Heart left ventricle (tissue), 13 donors: Measurements from ENCODE around the gene ZSCAN2.

Experiments
- CTCF ChIP-seq, 12 donors: fragments of 200-600 bp; sonication (generic) in 4 of 12; IDR thresholded peaks; one replicate each; pipeline versions ENCODE4 v1.5.0 to v1.8.0; 2018 to 2022; ENCODE audit warnings: antibody characterized with exemption in 12 of 12, mild to moderate bottlenecking in 5 of 12
- POLR2A ChIP-seq, 2 donors: fragments of 450-650 bp; IDR thresholded peaks; one replicate each; pipeline ENCODE4 v1.6.1; 2017; ENCODE audit warnings: antibody characterized with exemption in 2 of 2, mild to moderate bottlenecking in 2 of 2, moderate library complexity in 2 of 2
- donor health status: ischemic (EF 13 %, LVEDD 7.1; RV severe dilation, severe dysfunction).
- donor health status: DM: no; HTN: yes; CAD: no.
- donor health status: DM: no; HTN: no; CAD: no.
- donor health status: ischemic (EF 25% LVEDD 6.9; RV normal size, moderate dysfunction).
- donor health status: ischemic (EF 25% LVEDD 5.7; RV mildly dilated, moderate dysfunction).
- donor health status: ischemic (EF 35%, LVEDD 5.7; RV mildly dilated, moderate dysfunction).
- donor health status: nonischemic (EF 11% LVEDD 7.7; RV severe dilation, severe dysfunction).
- donor health status: DM: yes; HTN: yes; CAD: no.
- donor health status: PGD.
- donor health status: ischemic (EF 29% LVEDD 5.4; RV normal size, mild dysfunction).
- donor health status: nonischemic (EF 23%, LVEDD 6.1; RV moderate dilation, normal function).

- TF ChIP-seq CTCF (IDR thresholded peaks at IDR 0.05): no peak
- TF ChIP-seq POLR2A (IDR thresholded peaks at IDR 0.05): no peak
Measured at GRCh38 chr15:84653584-84653909, 52.7 kb downstream of the ZSCAN2 start.
